MM.1S (cell line): ENCODE data around the gene UBE3B.

ENCODE experiments used
- CTCF ChIP-seq: fragments of 300-600 bp; sonication (generic); IDR thresholded peaks from 2 replicates; pipeline ENCODE4 v1.5.1; 2016; ENCODE audit warnings: antibody characterized with exemption, low read length, mixed read lengths
- EZH2 ChIP-seq: fragments of 300-600 bp; sonication (generic); optimal IDR thresholded peaks from 2 replicates; pipeline ENCODE3; 2017; ENCODE audit warnings: low read depth, mild to moderate bottlenecking, antibody characterized with exemption, low read length, mixed read lengths
- EZH2phosphoT487 ChIP-seq: fragments of 300-600 bp; sonication (generic); IDR thresholded peaks from 2 replicates; pipeline ENCODE4 v1.6.1; 2018; ENCODE audit warnings: antibody characterized with exemption, low read length

- TF ChIP-seq CTCF (no peak), EZH2 (no peak), EZH2phosphoT487 (no peak)
These were observed 38.3 kb upstream of the UBE3B start for GRCh38 chr12:109439181-109439580.
